ENCODE data around the gene PDE4A. TPM values are rescaled to one million over a fixed set of nuclear protein-coding genes. Genes with fewer than 3 reads are reported as not detected.
"Not testable (repeated sequence)": the region's sequence is repeated elsewhere in the genome, so short reads cannot be mapped to it uniquely, and the experiment has no call there.

PDE4A gene
- total and polyA plus RNA-seq, 2 experiments from 2014 or later, result 2.8 to 4.3 TPM

DNA sequence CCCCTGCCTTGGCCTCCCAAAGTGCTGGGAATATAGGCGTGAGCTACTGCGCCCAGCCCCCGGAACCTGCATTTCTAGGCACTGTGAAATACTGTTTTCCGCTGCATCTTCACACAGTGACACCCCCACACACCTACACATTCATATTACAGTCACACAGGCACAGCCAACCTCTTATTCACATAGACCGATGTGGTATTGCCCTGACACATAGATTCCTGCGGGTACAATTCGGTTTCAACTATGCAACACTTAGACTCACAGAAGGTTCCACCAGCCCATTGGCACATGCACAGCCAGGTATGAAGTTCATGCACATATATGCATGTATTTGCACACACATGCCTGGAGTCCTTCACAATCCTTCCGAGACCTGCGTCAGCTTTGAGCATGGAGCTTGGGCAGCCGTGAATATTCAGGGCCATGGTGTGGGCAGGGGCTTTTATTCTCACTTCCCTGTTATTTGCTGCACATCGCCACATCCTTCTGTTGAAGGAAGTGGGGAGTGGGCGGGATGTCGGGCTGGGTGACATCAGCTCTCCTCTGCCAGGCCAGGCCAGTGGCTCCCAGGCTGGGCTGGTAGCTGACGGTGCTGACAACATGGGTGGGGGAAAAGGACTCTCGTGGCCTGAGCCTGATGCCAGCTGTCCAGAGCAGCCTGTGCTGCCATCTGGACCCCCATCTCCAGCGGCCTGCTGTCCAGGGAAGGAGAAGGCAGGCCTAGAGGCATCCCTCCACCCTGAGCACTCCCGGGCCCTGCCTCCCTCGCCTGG lies 11.6 kb upstream of the PDE4A start:
- 77% methylated on average over 18 of the region's 18 CpGs for WGBS (ENCODE audit: low lambda C conversion rate, missing lambda C conversion rate)
- no peak overlapping the region for H2AFZ ChIP-seq
- DNase-seq (ENCODE audit: low spot score), result no peak
- H3K9me2 ChIP-seq (replicated peaks; ENCODE audit: insufficient read depth), result no peaks in the 10 kb centered on the region
- H3K36me3 ChIP-seq (replicated peaks; ENCODE audit: insufficient read depth, low read depth), result no peaks in the 10 kb centered on the region
- peaks cover 4% of the 10 kb centered on the region for H3K4me1 ChIP-seq (ENCODE audit: insufficient read depth)
- no peaks in the 10 kb centered on the region for H3K79me2 ChIP-seq
- no peaks in the 10 kb centered on the region for H3K9me3 ChIP-seq (ENCODE audit: low read depth)
- H3K27ac ChIP-seq, result no peak overlapping the region
- H4K20me1 ChIP-seq (ENCODE audit: insufficient read depth, poor library complexity, severe bottlenecking), result no peaks in the 10 kb centered on the region
- TF ChIP-seq EZH2phosphoT487 (IDR thresholded peaks at IDR 0.05; ENCODE audit: low read depth, severe bottlenecking, unreplicated experiment) (no peak), EZH2 (IDR thresholded peaks at IDR 0.05; ENCODE audit: borderline replicate concordance) (no peak)
- TF ChIP-seq, protein P1, sequence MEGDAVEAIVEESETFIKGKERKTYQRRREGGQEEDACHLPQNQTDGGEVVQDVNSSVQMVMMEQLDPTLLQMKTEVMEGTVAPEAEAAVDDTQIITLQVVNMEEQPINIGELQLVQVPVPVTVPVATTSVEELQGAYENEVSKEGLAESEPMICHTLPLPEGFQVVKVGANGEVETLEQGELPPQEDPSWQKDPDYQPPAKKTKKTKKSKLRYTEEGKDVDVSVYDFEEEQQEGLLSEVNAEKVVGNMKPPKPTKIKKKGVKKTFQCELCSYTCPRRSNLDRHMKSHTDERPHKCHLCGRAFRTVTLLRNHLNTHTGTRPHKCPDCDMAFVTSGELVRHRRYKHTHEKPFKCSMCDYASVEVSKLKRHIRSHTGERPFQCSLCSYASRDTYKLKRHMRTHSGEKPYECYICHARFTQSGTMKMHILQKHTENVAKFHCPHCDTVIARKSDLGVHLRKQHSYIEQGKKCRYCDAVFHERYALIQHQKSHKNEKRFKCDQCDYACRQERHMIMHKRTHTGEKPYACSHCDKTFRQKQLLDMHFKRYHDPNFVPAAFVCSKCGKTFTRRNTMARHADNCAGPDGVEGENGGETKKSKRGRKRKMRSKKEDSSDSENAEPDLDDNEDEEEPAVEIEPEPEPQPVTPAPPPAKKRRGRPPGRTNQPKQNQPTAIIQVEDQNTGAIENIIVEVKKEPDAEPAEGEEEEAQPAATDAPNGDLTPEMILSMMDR (IDR thresholded peaks at IDR 0.05; ENCODE audit: poor library complexity), result no peak
- H3K4me3 ChIP-seq, result no peak overlapping the region
- H3K4me2 ChIP-seq, result no peak overlapping the region
- peaks cover 24% of the 10 kb centered on the region for H3K27me3 ChIP-seq

DNA sequence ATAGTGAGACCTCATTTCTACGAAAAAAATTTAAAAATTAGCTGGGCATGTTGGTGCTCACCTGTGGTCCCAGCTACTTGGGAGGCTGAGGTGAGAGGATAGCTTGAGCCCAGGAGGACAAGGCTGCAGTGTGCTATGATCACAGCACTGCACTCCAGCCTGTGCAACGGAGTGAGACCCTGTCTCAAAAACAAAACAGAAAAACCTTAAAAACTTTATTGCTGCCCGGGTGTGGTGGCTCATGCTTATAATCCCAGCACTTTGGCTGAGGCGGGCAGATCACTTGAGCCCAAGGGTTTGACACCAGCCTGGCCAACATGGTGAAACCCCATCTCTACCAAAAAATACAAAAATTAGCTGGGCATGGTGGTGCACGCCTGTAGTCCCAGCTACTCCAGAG lies 9.1 kb upstream of the PDE4A start:
- H3K4me1 ChIP-seq (ENCODE audit: insufficient read depth); H3K9me3 ChIP-seq (ENCODE audit: low read depth); H3K9me2 ChIP-seq (replicated peaks; ENCODE audit: insufficient read depth); H4K20me1 ChIP-seq (ENCODE audit: insufficient read depth, poor library complexity, severe bottlenecking); H3K4me2 ChIP-seq; H3K27ac ChIP-seq; H3K4me3 ChIP-seq; H3K79me2 ChIP-seq; H2AFZ ChIP-seq; DNase-seq (ENCODE audit: low spot score); H3K36me3 ChIP-seq (replicated peaks; ENCODE audit: insufficient read depth, low read depth): not testable (repeated sequence)
- 80% methylated on average over 5 of the region's 5 CpGs for WGBS (ENCODE audit: low lambda C conversion rate, missing lambda C conversion rate)
- peaks cover 21% of the 10 kb centered on the region for H3K27me3 ChIP-seq

DNA sequence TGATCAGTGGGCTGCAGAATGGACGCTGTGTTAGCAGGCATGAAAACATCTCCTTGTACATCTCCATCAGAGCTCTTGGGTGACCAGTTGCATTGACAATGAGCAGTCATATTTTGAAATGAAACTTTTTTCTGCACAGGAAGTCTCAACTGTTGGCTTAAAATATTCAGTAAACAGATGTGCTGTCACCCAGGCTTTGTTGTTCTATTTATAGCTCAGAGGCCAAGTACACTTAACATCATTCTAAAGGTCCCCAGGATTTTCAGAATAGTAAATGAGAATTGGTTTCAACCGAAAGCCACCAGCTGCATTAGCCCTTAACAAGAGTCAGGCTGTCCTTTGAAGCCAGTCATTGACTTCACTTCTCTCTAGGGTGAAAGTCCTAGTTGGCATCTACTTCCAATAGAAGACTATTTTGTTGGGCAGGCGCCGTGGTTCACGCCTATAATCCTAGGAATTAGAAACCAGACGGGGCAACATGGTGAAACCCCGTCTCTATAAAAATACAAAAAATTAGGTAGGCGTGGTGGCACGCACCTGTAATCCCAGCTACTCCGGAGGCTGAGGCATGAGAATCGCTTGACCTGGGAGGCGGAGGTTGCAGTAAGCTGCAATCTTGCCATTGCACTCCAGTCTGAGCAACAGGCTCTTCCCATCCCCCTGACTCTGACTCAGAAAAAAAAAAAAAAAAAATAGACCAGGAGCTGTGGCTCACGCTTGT lies 7.9 kb upstream of the PDE4A start:
- H3K27me3 ChIP-seq, result peaks cover 23% of the 10 kb centered on the region
- H3K9me3 ChIP-seq (ENCODE audit: low read depth), result no peaks in the 10 kb centered on the region
- WGBS (ENCODE audit: low lambda C conversion rate, missing lambda C conversion rate), result 82% methylated on average over 13 of the region's 13 CpGs
- H3K4me2 ChIP-seq, result no peak overlapping the region
- H3K27ac ChIP-seq, result no peak overlapping the region
- no peaks in the 10 kb centered on the region for H3K36me3 ChIP-seq (replicated peaks; ENCODE audit: insufficient read depth, low read depth)
- no peaks in the 10 kb centered on the region for H3K9me2 ChIP-seq (replicated peaks; ENCODE audit: insufficient read depth)
- H3K79me2 ChIP-seq, result no peaks in the 10 kb centered on the region
- H3K4me1 ChIP-seq (ENCODE audit: insufficient read depth), result peaks cover 5% of the 10 kb centered on the region
- no peaks in the 10 kb centered on the region for H4K20me1 ChIP-seq (ENCODE audit: insufficient read depth, poor library complexity, severe bottlenecking)
- no peak for DNase-seq (ENCODE audit: low spot score)
- TF ChIP-seq EZH2 (IDR thresholded peaks at IDR 0.05; ENCODE audit: borderline replicate concordance) (no peak), EZH2phosphoT487 (IDR thresholded peaks at IDR 0.05; ENCODE audit: low read depth, severe bottlenecking, unreplicated experiment) (no peak)
- TF ChIP-seq, protein P1 (IDR thresholded peaks at IDR 0.05; ENCODE audit: poor library complexity), result no peak
- H3K4me3 ChIP-seq, result no peak overlapping the region
- no peak overlapping the region for H2AFZ ChIP-seq

- TF ChIP-seq, protein P1 (IDR thresholded peaks at IDR 0.05; ENCODE audit: poor library complexity), result no peak
- peak; percentile 44 for TF ChIP-seq EZH2 (IDR thresholded peaks at IDR 0.05; ENCODE audit: borderline replicate concordance)
- H3K4me3 ChIP-seq, result peak overlapping the region; percentile 30
- 13% methylated on average over 9 of the region's 9 CpGs for WGBS (ENCODE audit: low lambda C conversion rate, missing lambda C conversion rate)
- H3K4me1 ChIP-seq (ENCODE audit: insufficient read depth), result peaks cover 15% of the 10 kb centered on the region
- H2AFZ ChIP-seq, result peak overlapping the region; percentile 88
- H3K27me3 ChIP-seq, result peaks cover 55% of the 10 kb centered on the region
- H3K79me2 ChIP-seq, result no peaks in the 10 kb centered on the region
- H3K9me2 ChIP-seq (replicated peaks; ENCODE audit: insufficient read depth), result no peaks in the 10 kb centered on the region
- H3K9me3 ChIP-seq (ENCODE audit: low read depth), result no peaks in the 10 kb centered on the region
- no peak overlapping the region for H3K27ac ChIP-seq
- H3K4me2 ChIP-seq, result peak overlapping the region; percentile 97
- no peaks in the 10 kb centered on the region for H4K20me1 ChIP-seq (ENCODE audit: insufficient read depth, poor library complexity, severe bottlenecking)
- no peaks in the 10 kb centered on the region for H3K36me3 ChIP-seq (replicated peaks; ENCODE audit: insufficient read depth, low read depth)
- no peak for DNase-seq (ENCODE audit: low spot score)
These were observed 4.3 kb upstream of the PDE4A start for GRCh38 chr19:10416083-10416379.
